Loucy (cell line): ENCODE measurements around the gene CLIP1.

Experiments used
- EZH2phosphoT487 ChIP-seq: fragments of 200-600 bp; IDR thresholded peaks from 2 replicates; pipeline ENCODE4 v1.6.1; 2018; ENCODE audit warnings: antibody characterized with exemption, mild to moderate bottlenecking, moderate library complexity, borderline replicate concordance
- TF ChIP-seq, protein P1 (sequence below): fragments of 200-600 bp; sonication (generic); conservative IDR thresholded peaks from 2 replicates; pipeline ENCODE4 v1.5.1; 2014; ENCODE audit warnings: mild to moderate bottlenecking, antibody characterized with exemption, low read length

DNA sequence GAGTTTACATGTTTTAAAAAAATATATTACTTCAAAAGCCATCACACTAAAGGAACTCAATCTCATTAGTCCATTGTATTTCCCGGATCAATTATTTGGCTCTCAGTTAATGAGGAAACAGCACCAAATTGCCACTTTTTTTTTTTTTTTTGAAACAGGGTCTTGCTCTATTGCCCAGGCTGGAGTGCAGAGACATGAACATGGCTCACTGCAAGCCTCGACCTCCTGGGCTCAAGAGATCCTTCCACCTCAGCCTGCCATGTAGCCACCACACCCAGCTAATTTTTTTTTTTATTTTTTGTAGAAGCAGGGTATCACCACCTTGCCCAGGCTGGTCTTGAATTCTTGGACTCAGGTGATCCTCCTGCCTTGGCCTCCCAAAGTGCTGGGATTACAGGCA lies 77.4 kb downstream of the CLIP1 start:
- TF ChIP-seq, protein P1, sequence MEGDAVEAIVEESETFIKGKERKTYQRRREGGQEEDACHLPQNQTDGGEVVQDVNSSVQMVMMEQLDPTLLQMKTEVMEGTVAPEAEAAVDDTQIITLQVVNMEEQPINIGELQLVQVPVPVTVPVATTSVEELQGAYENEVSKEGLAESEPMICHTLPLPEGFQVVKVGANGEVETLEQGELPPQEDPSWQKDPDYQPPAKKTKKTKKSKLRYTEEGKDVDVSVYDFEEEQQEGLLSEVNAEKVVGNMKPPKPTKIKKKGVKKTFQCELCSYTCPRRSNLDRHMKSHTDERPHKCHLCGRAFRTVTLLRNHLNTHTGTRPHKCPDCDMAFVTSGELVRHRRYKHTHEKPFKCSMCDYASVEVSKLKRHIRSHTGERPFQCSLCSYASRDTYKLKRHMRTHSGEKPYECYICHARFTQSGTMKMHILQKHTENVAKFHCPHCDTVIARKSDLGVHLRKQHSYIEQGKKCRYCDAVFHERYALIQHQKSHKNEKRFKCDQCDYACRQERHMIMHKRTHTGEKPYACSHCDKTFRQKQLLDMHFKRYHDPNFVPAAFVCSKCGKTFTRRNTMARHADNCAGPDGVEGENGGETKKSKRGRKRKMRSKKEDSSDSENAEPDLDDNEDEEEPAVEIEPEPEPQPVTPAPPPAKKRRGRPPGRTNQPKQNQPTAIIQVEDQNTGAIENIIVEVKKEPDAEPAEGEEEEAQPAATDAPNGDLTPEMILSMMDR, result no peak
- TF ChIP-seq EZH2phosphoT487, result no peak
